GM21367 (cell line): Measurements from ENCODE around the gene ACADM.
"Not testable (repeated sequence)": the region's sequence is repeated elsewhere in the genome, so short reads cannot be mapped to it uniquely, and the experiment has no call there.

Experiments
- ATAC-seq: cut with Tn5 transposase; IDR thresholded peaks from one replicate; pipeline ENCODE4 v1.9.1; 2021; ENCODE audit not compliant: unreplicated experiment

The ACADM gene

DNA sequence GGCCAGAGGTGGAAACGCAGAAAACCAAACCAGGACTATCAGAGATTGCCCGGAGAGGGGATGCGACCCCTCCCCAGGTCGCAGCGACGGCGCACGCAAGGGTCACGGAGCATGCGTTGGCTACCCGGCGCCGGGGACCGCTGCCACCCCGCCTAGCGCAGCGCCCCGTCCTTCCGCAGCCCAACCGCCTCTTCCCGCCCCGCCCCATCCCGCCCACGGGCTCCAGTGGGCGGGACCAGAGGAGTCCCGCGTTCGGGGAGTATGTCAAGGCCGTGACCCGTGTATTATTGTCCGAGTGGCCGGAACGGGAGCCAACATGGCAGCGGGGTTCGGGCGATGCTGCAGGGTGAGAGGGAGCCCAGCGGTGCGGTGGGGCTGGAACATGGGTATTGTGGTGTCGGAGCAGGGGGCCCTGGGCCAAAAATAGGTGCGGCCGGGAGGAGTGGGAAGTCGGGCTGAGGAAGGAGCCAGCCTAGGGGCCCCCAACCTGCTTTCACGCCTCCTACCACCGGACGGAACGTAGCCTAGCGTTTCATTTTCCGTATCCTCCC is at the start of gene ACADM:
TSS of gene ACADM (plus strand) at position 238 of the 551 bp plus-strand sequence. CDS start at position 317, 79 bp downstream.
- peak; percentile 82 for ATAC-seq

DNA sequence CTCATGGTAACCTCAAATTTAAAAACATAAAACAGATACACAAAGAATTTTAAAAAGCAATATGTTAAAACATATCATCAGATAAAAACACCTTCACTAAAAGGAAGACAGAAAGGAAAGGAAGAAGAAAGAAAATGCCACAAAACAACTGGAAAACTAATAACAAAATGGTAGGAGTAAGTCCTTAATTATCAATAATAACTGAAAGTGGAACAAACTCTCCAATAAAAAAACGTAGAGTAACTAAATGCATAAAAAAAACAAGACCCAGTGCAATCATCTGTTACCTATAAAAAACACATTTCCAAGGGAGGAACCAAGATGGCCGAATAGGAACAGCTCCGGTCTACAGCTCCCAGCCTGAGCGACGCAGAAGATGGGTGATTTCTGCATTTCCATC is 47.1 kb upstream of the ACADM start:
- ATAC-seq, result no peak

DNA sequence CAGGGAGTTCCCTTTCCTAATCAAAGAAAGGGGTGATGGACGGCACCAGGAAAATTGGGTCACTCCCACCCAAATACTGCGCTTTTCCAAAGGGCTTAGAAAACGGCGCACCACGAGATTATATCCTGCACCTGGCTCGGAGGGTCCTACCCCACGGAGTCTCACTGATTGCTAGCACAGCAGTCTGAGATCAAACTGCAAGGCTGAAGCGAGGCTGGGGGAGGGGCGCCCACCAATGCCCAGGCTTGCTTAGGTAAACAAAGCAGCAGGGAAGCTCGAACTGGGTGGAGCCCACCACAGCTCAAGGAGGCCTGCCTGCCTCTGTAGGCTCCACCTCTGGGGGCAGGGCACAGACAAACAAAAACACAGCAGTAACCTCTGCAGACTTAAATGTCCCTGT is 46.5 kb upstream of the ACADM start:
- not testable (repeated sequence) for ATAC-seq

DNA sequence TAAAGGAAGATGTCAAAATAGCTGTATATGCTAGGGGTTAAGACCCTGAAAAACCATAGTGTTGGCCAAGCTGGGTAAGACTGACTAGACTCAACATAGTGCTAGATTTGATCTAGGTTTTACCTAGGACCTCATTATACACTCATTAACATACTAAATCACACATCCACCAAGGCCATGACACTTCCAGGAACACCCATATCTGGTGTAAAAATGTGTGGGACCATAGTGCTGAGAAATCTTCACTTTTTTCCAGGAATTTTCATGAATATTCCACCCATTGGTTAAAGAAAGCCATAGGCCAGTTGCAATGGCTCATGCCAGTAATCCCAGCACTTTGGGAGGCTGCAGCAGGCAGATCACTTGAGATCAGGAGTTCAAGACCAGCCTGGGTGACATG is 34.0 kb upstream of the ACADM start:
- ATAC-seq, result no peak

DNA sequence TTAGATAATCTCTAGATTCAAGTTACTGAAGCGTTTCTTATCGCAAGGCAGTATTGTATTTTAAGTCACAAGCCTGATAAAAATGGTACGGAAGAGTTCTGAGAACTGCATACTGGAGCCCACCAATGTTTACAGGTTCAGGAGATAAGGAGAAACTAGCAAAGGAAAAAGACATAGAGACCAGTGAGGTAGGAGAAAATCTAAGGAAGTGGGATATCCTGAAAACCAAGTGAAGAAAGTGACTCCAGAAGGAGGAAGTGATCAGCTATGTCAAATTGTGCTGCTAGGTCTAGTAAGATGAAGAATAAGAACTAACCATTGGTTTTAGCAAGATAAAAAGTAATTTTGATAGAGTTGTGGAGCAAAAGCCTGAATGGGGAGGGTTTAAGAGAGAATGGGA is 31.0 kb upstream of the ACADM start:
- ATAC-seq, result no peak

DNA sequence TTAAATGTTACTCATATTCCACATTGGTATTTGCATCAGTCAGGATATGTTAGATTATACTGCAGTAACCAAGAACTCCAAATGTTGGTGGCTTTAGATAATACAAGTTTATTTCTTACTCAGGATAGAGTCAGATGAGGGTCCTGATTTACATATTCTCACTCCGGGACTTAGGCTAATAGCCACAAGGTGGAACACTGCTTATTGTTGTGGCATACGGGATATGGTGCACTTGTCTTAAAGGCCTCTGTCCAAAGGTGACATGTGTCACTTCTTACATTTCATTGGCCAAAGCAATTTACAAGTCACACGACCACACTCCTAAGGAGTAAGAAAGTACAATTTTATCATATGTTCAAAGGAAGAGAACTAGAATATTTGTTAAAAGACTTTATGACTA is 28.5 kb upstream of the ACADM start:
- no peak for ATAC-seq

DNA sequence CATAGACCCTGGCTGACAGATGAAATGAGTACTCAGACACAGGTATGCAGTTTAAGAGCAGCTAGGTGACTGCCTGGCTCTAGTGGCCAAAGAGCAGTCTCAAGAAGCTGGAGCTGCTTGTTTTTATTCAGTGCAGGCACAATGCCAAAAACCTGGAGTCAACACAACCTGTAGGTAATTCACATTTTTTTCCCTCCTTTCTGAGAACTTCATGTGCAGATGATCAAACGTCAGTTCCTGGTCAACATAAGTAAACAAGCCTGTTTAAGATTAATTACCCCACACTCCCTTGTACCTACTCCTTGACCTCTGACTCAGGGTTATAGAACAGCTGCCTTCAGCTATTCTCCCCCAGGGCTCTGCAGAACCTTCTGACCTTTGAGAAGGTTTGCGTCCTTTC is 17.3 kb upstream of the ACADM start:
- ATAC-seq, result no peak

DNA sequence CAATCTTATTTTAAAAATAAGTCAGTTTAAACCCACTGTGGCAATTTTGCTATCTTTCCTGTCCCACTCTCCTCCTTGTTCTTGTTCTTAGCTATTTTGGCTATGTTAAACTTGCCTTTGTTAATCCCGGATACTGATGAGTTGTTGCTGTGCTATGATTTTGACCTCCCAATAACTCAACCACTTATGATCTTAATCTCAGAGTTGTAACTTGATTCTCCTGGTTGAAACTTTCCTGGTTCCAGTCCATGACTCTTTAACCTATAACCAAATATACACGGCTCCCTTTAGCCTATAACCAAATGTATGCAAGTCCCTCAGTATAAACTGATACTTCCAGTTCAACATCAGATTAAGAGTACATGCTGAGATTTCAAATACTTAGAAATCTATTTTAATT is 15.6 kb upstream of the ACADM start:
- ATAC-seq, result no peak

DNA sequence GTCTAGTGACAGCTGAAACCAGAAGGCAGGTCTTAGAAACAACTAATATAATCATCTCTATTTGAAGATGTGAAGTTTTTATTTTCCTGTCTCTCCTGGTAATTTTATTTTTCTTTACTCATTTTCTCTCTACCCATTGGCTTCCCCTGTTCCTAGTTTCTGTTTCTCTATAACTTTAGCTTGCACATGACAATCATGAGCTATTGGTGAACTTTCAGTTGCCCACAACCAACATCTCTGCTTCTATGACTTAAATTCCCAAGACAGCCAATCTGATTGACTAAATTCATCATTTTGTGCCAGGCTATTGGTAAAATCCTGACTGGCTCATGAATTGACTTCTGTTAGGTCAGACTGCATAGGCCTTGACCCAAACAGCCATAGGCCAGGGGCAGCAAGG is 13.7 kb upstream of the ACADM start:
- ATAC-seq, result no peak

DNA sequence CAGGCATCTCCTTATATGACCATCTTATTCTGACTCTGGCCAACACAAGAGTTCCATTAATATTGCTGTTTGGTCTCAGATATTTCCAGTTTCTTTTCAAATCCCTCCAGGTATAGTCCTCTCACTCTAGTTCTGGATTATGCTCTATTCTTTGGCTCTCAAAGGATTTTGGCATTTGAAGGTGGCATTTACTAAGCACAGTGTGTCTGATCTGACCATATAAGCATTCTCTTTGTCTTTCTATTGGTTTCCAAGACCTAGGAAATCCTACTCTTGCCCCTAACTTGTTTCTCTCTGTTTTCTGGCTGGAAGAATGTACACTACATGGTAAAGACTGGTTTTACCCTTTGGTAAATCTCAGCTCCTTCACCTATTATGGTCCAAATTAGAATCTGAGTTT is 12.7 kb upstream of the ACADM start:
- ATAC-seq, result no peak

DNA sequence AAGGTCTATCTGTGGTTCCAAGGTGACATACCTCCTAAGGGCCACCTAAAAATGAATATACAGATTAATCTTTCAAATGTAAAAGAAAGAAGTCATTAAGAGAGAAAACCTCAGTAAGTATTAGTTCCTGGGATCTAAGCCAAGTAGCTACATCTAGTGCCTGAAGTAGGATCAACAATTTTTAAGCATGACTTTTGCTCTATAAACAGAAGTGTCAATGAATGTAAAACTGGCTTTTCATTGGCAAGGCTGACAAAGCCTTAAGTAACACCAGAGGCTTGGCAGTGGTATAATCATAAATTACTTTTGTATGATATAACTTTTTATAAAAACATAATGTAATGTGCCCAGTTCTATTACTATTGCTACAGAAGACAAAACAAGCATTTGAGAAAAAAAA is 12.2 kb upstream of the ACADM start:
- no peak for ATAC-seq

DNA sequence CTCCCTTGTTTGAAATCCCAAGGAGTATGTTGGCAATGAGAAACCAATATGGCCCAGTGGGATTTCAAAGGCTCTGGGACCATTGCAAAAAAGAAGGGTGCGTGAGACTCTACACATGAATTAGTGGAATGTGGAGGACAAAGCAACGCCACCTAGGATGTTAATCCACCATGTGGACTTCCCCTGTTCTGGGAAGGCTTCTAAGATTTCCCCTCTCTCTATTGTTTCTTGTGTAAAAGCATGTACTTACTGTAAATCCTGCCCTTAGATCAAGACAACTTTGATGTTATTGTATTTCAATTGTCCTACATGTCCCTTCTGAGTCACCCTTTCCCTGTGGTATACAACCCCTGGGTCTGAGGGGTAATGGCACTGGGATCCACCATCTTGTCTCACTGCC is 4.7 kb upstream of the ACADM start:
- no peak for ATAC-seq

DNA sequence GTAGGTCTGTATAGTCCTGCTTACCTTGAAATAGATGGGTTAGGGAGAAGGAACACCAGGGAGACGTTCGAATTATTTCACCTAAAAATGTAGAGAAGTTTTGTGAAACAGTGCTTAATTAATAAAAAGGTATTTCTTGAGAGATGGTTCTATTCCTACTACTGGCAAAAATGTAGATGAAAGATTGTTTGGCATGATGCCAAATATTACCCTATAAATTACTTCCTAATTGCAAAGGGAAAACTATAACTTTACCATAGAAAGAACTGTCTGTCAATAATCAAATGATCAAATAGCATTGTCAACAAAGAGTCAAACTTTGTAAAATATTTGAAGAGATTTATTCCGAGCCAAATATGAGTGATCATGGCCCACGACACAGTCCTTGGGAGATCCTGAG is 4.2 kb upstream of the ACADM start:
- no peak for ATAC-seq

DNA sequence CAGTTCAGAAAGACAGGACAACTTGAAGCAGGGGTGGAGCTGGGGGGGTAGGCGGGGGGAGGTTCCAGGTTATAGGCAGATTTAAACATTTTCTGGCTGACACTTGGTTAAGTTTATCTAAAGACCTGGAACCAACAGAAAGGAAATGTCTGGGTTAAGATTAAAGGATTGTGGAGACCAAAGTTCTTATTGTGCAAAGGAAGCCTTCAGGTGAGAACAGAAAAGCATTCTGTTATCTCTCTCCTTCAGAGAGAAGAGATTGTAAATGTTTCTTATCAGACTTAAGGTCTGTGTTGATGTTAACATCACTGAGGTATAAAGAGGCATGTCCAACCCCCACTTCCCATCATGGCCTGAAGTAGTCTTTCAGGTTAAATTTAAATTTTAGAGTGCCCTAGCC is 3.7 kb upstream of the ACADM start:
- ATAC-seq, result no peak

DNA sequence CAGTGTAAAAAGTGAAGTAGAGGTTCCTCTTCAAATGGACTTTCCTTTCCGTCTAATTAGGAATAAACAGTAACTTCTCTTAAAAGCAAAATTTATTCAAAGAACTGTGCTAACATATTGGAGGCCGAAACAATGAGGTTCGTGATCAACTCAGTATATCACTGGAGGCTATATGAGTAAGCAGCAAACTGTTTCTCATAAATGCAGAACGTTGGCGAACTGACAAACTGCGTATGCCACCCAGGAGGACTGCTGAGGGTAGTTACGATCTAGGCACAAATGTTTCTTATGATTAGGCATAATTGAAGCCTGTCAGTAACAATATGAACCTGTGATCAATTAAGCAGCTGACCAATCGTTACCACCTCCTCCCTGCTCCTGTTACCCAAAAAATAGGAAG is 2.3 kb upstream of the ACADM start:
- not testable (repeated sequence) for ATAC-seq

DNA sequence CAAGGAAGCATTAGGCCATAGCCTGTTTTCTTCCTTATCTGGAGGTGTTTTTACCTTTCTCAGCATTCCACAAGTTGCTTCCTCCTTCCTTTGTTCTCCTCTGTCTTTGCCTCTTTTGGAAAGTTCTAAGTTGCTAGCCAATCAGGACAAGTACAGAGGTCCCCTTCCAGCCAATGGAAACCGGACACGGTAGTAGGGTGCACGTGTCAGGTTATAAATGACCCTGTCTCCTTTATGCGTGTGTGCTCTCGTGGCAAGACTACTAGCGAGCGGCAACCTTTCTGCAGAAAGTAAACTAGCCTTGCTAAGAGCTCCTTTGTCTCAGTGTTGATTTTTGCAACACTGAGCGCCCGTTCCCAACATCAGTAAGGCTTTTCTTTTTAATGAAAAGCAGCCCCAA is 1.5 kb upstream of the ACADM start:
- ATAC-seq, result no peak

DNA sequence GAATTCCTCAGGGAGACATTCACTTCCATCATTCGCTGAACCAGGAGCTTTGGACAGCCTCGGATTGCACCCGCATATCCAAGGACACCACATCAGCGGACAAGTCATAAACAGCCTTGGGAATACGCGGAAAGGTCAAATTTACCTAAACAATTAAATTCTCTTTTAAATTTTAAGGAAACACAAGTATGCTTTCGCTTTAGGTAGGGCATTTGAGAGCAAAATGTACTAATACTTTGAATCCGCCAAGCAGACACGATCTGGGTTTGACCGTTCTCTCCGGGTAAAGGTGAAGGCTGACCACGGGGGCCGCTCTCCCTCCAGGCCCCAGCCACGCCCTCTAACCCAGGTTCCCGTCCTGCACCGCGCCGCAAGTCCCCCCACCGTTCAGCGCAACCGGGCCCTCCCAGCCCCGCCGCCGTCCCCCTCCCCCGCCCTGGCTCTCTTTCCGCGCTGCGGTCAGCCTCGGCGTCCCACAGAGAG is 479 bp upstream of the ACADM start:
- peak; percentile 67 for ATAC-seq

DNA sequence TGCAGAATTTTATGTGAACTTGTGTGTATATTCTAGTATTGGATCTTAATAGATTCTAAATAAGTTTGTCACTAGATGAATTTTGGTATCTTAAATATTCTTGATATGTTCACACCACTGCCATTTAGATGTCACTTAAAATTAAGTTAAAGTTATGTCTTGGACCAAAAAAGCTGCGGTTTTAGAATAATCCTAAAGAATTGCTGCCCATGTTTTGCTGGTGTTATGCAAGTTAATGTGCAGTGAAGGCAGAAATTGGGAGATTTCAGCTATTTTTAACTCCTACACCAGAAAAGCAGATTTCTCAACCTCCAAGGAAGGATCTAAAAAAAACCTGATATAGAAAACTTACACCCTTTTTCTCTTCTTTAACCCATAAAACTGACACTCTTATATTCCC is 757 bp downstream of the ACADM start:
- ATAC-seq, result no peak

DNA sequence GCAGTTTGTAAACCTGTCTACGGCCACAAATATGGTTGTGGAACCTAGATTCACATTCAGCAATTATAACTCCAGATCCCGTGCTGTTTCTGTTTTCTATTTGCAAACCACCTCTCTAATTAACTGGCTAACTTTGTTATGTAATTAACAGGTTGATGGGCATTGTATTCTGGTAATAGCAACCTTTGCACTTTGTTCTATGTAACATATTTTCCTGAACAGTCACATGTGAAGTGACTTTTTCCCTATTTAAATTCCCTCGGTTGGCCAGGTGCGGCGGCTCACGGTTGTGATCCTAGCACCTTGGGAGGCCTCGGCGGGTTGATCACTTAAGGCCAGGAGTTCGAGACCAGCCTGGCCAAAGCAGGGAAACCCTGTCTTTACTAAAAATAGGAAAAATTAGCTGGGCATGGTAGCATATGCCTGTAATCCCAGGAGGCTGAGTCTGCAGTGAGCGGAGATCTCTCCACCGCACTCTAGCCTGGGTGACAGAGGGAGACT is 1.4 kb downstream of the ACADM start:
- ATAC-seq, result no peak

DNA sequence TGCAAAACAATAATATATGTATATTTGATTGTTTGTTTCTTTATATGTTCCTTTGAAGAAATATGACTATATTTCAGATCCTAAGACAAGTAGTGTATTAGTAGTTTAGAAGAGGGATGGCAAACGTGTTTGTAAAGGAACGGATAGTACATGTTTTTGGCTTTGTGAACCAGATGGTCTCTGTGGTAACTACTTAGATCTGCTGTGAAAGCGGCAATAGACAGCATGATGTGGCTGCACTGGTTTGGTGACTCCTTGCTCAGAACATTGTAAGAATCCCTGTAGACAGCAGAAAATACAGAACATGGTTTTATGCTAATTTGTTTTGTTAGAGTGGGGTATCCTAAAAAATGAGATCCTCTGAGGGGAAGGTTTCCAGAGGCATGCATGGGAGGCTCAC is 3.1 kb downstream of the ACADM start:
- ATAC-seq, result peak; percentile 17

DNA sequence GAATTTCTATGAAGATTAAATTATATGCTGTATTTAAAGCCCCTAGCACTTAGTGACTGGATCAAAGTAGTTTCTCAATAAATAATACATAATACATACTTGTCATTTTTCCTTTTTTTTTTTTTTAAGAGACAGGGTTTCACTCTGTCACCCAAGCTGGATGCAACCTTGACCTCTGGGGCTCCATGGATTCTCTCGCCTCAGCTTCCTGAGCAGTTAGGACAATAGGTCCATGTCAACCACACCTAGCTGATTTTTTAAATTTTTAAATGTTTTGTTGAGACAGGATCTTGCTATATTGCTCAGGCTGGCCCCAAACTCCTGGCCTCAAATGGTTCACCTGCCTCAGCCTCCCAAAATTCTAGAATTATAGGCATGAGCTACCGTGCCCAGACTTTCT is 5.9 kb downstream of the ACADM start:
- ATAC-seq, result no peak

DNA sequence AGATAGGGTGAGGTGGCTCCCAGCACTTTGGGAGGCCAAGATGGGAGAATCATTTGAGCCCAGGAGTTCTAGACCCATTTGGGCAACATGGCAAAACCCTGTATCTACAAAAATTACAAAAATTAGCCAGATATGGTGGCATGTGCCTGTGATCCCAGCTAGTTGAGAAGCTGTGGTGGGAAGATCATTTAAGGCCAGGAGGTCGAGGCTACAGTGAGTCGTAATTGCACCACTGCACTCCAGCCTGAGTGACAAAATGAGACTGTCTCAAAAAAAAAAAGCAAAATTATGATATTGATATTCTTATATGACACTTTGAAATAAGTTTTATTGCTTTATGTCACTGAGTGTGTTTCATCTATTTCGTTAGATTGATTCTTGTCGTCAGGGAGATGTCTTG is 7.4 kb downstream of the ACADM start:
- no peak for ATAC-seq

DNA sequence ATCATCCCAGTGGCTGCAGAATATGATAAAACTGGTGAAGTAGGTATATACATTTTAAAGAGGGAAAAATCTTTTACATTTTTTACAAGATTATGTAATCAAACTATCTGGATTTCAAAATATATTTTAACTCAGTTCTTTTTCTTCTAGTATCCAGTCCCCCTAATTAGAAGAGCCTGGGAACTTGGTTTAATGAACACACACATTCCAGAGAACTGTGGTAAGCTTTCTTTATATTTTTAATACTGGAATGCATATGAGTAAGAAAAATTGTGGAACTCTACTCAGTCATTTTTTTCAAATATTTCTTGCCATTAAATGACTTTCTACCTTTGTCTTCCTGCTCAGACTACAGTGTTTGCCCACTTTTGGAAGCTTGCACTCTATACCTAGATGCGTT is 8.2 kb downstream of the ACADM start:
- ATAC-seq, result no peak
